CD14-positive monocyte (primary cell): ENCODE measurements around the gene RGS3. TPM values are rescaled to one million over a fixed set of nuclear protein-coding genes. Genes with fewer than 3 reads are reported as not detected.

Experiments
- DNase-seq, 3 donors: peaks; one replicate each; pipeline ENCODE4 v3.0.0-alpha.2; 2011 to 2022
- H2AFZ ChIP-seq: 2 replicates; pipeline ENCODE4 v1.6.0; 2012; ENCODE audit warnings: mild to moderate bottlenecking, low read depth, low read length, inconsistent platforms; ENCODE audit not compliant: insufficient read depth, poor library complexity, severe bottlenecking
- H3K27ac ChIP-seq, 2 donors: 1 replicate in 1 of 2; 2 replicates in 1 of 2; pipeline ENCODE4 v1.5.1; 2012 to 2013; ENCODE audit warnings: low read length in 2 of 2, control low read depth in 1 of 2, inconsistent platforms in 1 of 2, low read depth in 1 of 2, mild to moderate bottlenecking in 1 of 2
- H3K27me3 ChIP-seq, 2 donors: one replicate each; pipeline versions ENCODE4 v1.6.0 to v1.6.1; 2011 to 2013; ENCODE audit warnings: low read length in 2 of 2; ENCODE audit not compliant: control insufficient read depth in 2 of 2, insufficient read depth in 2 of 2
- H3K36me3 ChIP-seq, 2 donors: replicated peaks in 1 of 2; 1 replicate in 1 of 2; 2 replicates in 1 of 2; pipeline versions ENCODE4 v1.5.1 to v1.6.1; 2012 to 2013; ENCODE audit warnings: low read length in 2 of 2, control low read depth in 1 of 2, inconsistent platforms in 1 of 2, mild to moderate bottlenecking in 1 of 2; ENCODE audit not compliant: insufficient read depth in 2 of 2, control insufficient read depth in 1 of 2
- H3K4me1 ChIP-seq, 2 donors: 1 replicate in 1 of 2; 2 replicates in 1 of 2; pipeline versions ENCODE4 v1.5.1 to v1.6.1; 2012 to 2013; ENCODE audit warnings: low read length in 2 of 2, control low read depth in 1 of 2, inconsistent platforms in 1 of 2, mild to moderate bottlenecking in 1 of 2, moderate library complexity in 1 of 2; ENCODE audit not compliant: insufficient read depth in 2 of 2, control insufficient read depth in 1 of 2
- H3K4me2 ChIP-seq: replicated peaks from 2 replicates; pipeline ENCODE3; 2012; ENCODE audit warnings: low read length, moderate library complexity, mild to moderate bottlenecking; ENCODE audit not compliant: poor library complexity, severe bottlenecking; ENCODE audit errors: extremely low read depth
- H3K4me3 ChIP-seq, 3 experiments: fragments of 200-600 bp in 1 of 3; sonication (generic) in 1 of 3; replicated peaks in 1 of 3; 1 replicate in 2 of 3; 2 replicates in 1 of 3; pipeline ENCODE4 v1.5.1; 2011 to 2013; ENCODE audit warnings: low read length in 3 of 3, mild to moderate bottlenecking in 3 of 3, control low read depth in 2 of 3, low read depth in 2 of 3, inconsistent platforms in 1 of 3, moderate library complexity in 1 of 3
- H3K79me2 ChIP-seq: 2 replicates; pipeline ENCODE4 v1.6.0; 2012; ENCODE audit warnings: mild to moderate bottlenecking, control low read depth, inconsistent platforms, low read length, moderate library complexity; ENCODE audit not compliant: insufficient read depth
- H3K9ac ChIP-seq: 2 replicates; pipeline ENCODE4 v1.6.0; 2017; ENCODE audit warnings: low read length, mild to moderate bottlenecking; ENCODE audit not compliant: insufficient read depth, poor library complexity, severe bottlenecking
- H3K9me3 ChIP-seq, 2 donors: replicated peaks in 1 of 2; 1 replicate in 1 of 2; 2 replicates in 1 of 2; pipeline versions ENCODE4 v1.5.1 to v1.6.1; 2012 to 2013; ENCODE audit warnings: low read length in 2 of 2, control low read depth in 1 of 2; ENCODE audit not compliant: control insufficient read depth in 1 of 2, insufficient read depth in 1 of 2
- H4K20me1 ChIP-seq: 2 replicates; pipeline ENCODE4 v1.6.0; 2012; ENCODE audit warnings: mild to moderate bottlenecking, low read length, control low read depth, moderate library complexity; ENCODE audit not compliant: insufficient read depth
- H3K27ac Mint-ChIP-seq, 7 donors: one replicate each; pipeline ENCODE4 v1.8.0; 2020; ENCODE audit warnings: mild to moderate bottlenecking in 7 of 7, mixed read lengths in 7 of 7, moderate library complexity in 6 of 7, inconsistent platforms in 2 of 7
- H3K27me3 Mint-ChIP-seq, 3 donors: one replicate each; pipeline ENCODE4 v1.8.0; 2021 to 2022; ENCODE audit warnings: low read depth in 3 of 3, mild to moderate bottlenecking in 3 of 3, mixed read lengths in 3 of 3, moderate library complexity in 3 of 3, inconsistent platforms in 1 of 3
- H3K36me3 Mint-ChIP-seq, 2 donors: one replicate each; pipeline ENCODE4 v1.8.0; 2020; ENCODE audit warnings: mixed read lengths in 2 of 2, inconsistent platforms in 1 of 2, mild to moderate bottlenecking in 1 of 2
- H3K4me1 Mint-ChIP-seq: one replicate; pipeline ENCODE4 v1.8.0; 2020; ENCODE audit warnings: mild to moderate bottlenecking, mixed read lengths
- H3K4me3 Mint-ChIP-seq, 2 donors: one replicate each; pipeline ENCODE4 v1.8.0; 2020; ENCODE audit warnings: mild to moderate bottlenecking in 2 of 2, mixed read lengths in 2 of 2, moderate library complexity in 1 of 2
- H3K9me3 Mint-ChIP-seq, 7 donors: one replicate each; pipeline ENCODE4 v1.8.0; 2020 to 2022; ENCODE audit warnings: mixed read lengths in 7 of 7, mild to moderate bottlenecking in 6 of 7, moderate library complexity in 6 of 7, inconsistent platforms in 2 of 7
- CTCF ChIP-seq: fragments of 200-600 bp; IDR thresholded peaks from one replicate; pipeline ENCODE4 v1.8.0; 2022; ENCODE audit warnings: antibody characterized with exemption, mild to moderate bottlenecking
- WGBS: methylation state at CpG from one replicate; pipeline ENCODE4 v1.1.5; 2013; ENCODE audit warnings: missing lambda C conversion rate; ENCODE audit not compliant: insufficient coverage; 5-methylcytosine and 5-hydroxymethylcytosine counted together
- intact Hi-C, 2 donors: fragments of 100-400 bp; cut with micrococcal nuclease; formaldehyde crosslinking; loops; one replicate each; pipeline versions ENCODE4 v1.15.0 to v1.15.1; 2023
- polyA plus RNA-seq, 3 donors: library from polyadenylated mRNA; depleted of rRNA in 1 of 3; unstranded in 2 of 3; stranded (reverse) in 1 of 3; fragments of 300-500 nt in 2 of 3; fragments of >200 nt in 1 of 3; fragmentation: Illumina TruSeq in 2 of 3; gene quantifications; 1 replicate in 2 of 3; 2 replicates in 1 of 3; pipeline ENCODE4 v1.2.3, GENCODE V29; 2012 to 2021

The RGS3 gene
- polyA plus RNA-seq, 3 donors = 9.1 to 16.2 (median 15.8) TPM

DNA sequence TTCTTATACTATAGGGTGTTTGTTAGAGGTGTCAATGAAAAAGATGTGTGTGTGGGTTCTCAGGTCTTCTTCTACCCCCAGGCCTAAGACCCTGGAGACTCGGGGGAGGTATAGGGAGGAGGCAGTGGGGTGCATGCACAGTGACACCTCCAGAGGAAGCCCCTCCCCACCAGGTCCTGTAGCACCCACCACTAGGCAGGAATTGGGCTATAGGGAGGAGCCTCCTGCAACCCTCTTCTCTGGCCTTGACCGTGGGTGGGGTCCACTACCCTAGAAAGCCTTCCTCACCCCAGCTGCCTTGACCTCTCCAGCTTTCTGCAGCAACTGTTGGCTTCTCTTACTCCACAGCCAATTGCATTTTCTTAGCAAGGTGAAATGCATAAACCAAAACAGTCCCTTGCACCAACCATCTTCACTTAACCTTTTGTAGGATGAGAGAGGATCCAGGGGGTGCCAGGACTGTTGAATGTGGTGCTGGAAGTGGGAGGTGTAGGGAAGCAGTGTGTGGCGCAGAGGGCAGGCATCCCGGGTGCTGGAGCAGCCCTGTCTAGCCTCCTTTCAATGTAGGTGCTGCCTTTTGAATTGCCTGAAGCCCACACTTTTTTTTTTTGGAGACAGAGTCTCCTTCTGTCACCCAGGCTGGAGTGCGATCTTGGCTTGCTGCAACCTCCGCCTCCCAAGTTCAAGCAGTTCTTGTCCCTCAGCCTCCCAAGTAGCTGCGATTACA, 128.5 kb downstream of the RGS3 start:
- Mint-ChIP-seq H3K27ac (peak overlapping the region in 3 of 7 donors; percentile 10 to 52 (median 36)), H3K36me3 (peaks cover 60 to 83% of the 10 kb centered on the region in 2 donors), H3K27me3 (no peaks in the 10 kb centered on the region), H3K4me1 (peaks cover 52% of the 10 kb centered on the region), H3K4me3 (no peak overlapping the region), H3K9me3 (no peaks in the 10 kb centered on the region)
- no peak overlapping the region for H3K4me3 ChIP-seq
- no peak overlapping the region for H2AFZ ChIP-seq
- H3K79me2 ChIP-seq = peaks cover 17% of the 10 kb centered on the region
- peaks cover 40 to 54% of the 10 kb centered on the region in 2 donors for H3K4me1 ChIP-seq
- no peaks in the 10 kb centered on the region for H3K9me3 ChIP-seq
- H3K9ac ChIP-seq = no peak overlapping the region
- no peak for DNase-seq
- 96% methylated on average over 3 of the region's 7 CpGs for WGBS
- H3K27me3 ChIP-seq = no peaks in the 10 kb centered on the region
- H3K27ac ChIP-seq = no peak overlapping the region
- peaks cover 88% of the 10 kb centered on the region for H4K20me1 ChIP-seq
- no peak overlapping the region for H3K4me2 ChIP-seq
- intact Hi-C loops = loop anchor here (5.0 kb wide), 2 partner anchors 65 to 315 kb away; partner anchors contain the start of genes CDC26 (in 1 of the 2) and PRPF4 (in 1 of the 2)
- peaks cover 68 to 75% of the 10 kb centered on the region in 2 donors for H3K36me3 ChIP-seq
- TF ChIP-seq CTCF = peak; percentile 19

DNA sequence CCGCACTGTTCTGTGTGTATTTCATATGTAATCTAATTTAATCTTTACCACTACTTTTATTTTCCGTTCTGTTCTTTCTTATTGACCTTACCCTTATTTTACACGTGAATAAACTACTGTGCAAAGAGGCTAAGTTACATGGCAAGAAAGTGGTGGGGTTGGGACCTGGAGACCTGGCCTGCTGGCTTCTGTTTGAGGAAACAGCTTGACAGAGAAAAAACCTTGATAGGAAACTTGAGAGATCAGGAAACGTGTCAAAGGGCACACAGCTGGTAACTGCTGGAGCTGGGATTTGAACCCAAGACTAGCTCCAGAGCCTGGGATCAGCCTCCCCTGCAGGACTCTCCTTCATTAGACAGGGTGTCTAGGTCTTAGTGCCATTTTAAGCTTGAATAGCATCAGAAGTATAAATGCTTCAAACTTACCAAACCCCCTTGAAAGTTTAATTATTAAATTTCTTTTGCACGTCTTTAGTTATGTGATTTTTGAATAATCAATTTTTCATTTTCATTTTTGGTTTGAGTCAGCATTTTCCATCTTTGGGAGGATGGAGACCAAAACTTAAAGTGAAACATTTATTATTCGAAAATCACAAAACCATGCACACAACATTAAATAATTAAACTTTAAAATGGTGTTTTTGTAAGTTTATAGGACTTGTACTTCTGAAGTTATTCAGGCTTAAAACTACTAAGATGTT, 129.5 kb downstream of the RGS3 start:
- 18% methylated on average over 1 of the region's 6 CpGs for WGBS
- Histone ChIP-seq H3K9ac (no peak overlapping the region), H3K79me2 (peaks cover 8% of the 10 kb centered on the region), H3K27me3 (no peaks in the 10 kb centered on the region), H3K4me2 (no peak overlapping the region), H2AFZ (no peak overlapping the region), H4K20me1 (peaks cover 87% of the 10 kb centered on the region), H3K9me3 (no peaks in the 10 kb centered on the region), H3K4me1 (peaks cover 31 to 44% of the 10 kb centered on the region in 2 donors), H3K36me3 (peaks cover 68 to 75% of the 10 kb centered on the region in 2 donors), H3K4me3 (no peak overlapping the region), H3K27ac (no peak overlapping the region)
- intact Hi-C loops = loop anchor here (5.0 kb wide), 2 partner anchors 64 to 316 kb away; partner anchors contain the start of genes CDC26 (in 1 of the 2) and PRPF4 (in 1 of the 2)
- H3K36me3 Mint-ChIP-seq = peaks cover 61 to 83% of the 10 kb centered on the region in 2 donors
- peaks cover 42% of the 10 kb centered on the region for H3K4me1 Mint-ChIP-seq
- TF ChIP-seq CTCF = no peak
- peak overlapping the region in 1 of 7 donors; percentile 53 for H3K27ac Mint-ChIP-seq
- no peaks in the 10 kb centered on the region for H3K27me3 Mint-ChIP-seq
- no peak overlapping the region for H3K4me3 Mint-ChIP-seq
- H3K9me3 Mint-ChIP-seq = no peaks in the 10 kb centered on the region
- no peak for DNase-seq
